HCT116 (cell line): ENCODE measurements around the gene DLK1. TPM values are rescaled to one million over a fixed set of nuclear protein-coding genes. Genes with fewer than 3 reads are reported as not detected.

Experiments used
- ATAC-seq: fragments of 200-7000 bp; cut with Tn5 transposase; 2 replicates; pipeline ENCODE4 v1.9.1; 2020; ENCODE audit warnings: mild to moderate bottlenecking, moderate library complexity
- BruUV-seq: library from RNA; stranded (reverse); fragments of 400-500 nt; replicated peaks from 2 replicates; lab custom pipeline; 2021; lab: Mats Ljungman, UMichigan
- CTCF ChIA-PET: fragments of 300-600 bp; sonication (Branson Sonifier 250); formaldehyde crosslinking; loops from one replicate; lab custom pipeline; 2021; ENCODE audit warnings: antibody characterized with exemption; lab: Charles Lee
- POLR2A ChIA-PET: fragments of 300-600, 350-600 bp; sonication (Branson Sonifier 250); formaldehyde crosslinking; loops from one replicate; lab custom pipeline; 2021; ENCODE audit warnings: antibody characterized with exemption; lab: Charles Lee
- RAD21 ChIA-PET, 2 experiments: fragments of 300-600 bp; sonication (Branson Sonifier 250); formaldehyde crosslinking; loops; one replicate each; lab custom pipeline; 2023; ENCODE audit warnings: low total read pairs in 2 of 2; ENCODE audit not compliant: uncharacterized antibody in 2 of 2, unreplicated experiment in 2 of 2, low non-redundant PET in 1 of 2; lab: Charles Lee
- DNase-seq: peaks from one replicate; pipeline ENCODE4 v3.0.0-alpha.2; 2010; ENCODE audit warnings: low read depth, low spot score
- H2AFZ ChIP-seq: fragments of 200-600 bp; shearing (Covaris generic), sonication (generic); 2 replicates; pipeline ENCODE4 v1.6.1; 2017; ENCODE audit warnings: low read depth, mixed run types, mixed read lengths, antibody characterized with exemption, low read length; ENCODE audit not compliant: poor library complexity, severe bottlenecking
- H3K27ac ChIP-seq: 2 replicates; pipeline ENCODE4 v1.5.1; 2012; ENCODE audit warnings: low read depth, low read length
- H3K27me3 ChIP-seq: fragments of 200-600 bp; sonication (generic); 2 replicates; pipeline ENCODE4 v1.6.1; 2016; ENCODE audit warnings: mixed run types, low read length, mixed read lengths; ENCODE audit not compliant: insufficient read depth
- H3K36me3 ChIP-seq, 2 experiments: fragments of 200-500 bp in 1 of 2; fragments of 200-600 bp in 1 of 2; sonication (Bioruptor generic) in 1 of 2; sonication (generic) in 1 of 2; 2 replicates each; pipeline versions ENCODE4 v1.5.1 to v1.6.1; 2014 to 2016; ENCODE audit warnings: low read length in 2 of 2, inconsistent platforms in 1 of 2, mixed read lengths in 1 of 2, mixed run types in 1 of 2; ENCODE audit not compliant: insufficient read depth in 2 of 2, control insufficient read depth in 1 of 2
- H3K4me1 ChIP-seq, 2 experiments: fragments of 200-600 bp in 1 of 2; sonication (generic) in 1 of 2; 2 replicates each; pipeline versions ENCODE4 v1.5.1 to v1.6.1; 2012 to 2017; ENCODE audit warnings: low read length in 2 of 2, inconsistent platforms in 1 of 2, mild to moderate bottlenecking in 1 of 2, mixed read lengths in 1 of 2, mixed run types in 1 of 2, moderate library complexity in 1 of 2; ENCODE audit not compliant: insufficient read depth in 2 of 2, control insufficient read depth in 1 of 2
- H3K4me2 ChIP-seq: fragments of 200-600 bp; sonication (generic); 2 replicates; pipeline ENCODE4 v1.6.1; 2017; ENCODE audit warnings: mixed run types, low read length, mixed read lengths
- H3K4me3 ChIP-seq, 2 experiments: fragments of 200-600 bp in 1 of 2; sonication (generic) in 1 of 2; replicated peaks in 1 of 2; 2 replicates each; pipeline ENCODE4 v1.5.1; 2011 to 2016; ENCODE audit warnings: low read length in 2 of 2, control low read depth in 1 of 2, low read depth in 1 of 2, mild to moderate bottlenecking in 1 of 2, mixed read lengths in 1 of 2, mixed run types in 1 of 2
- H3K79me2 ChIP-seq: fragments of 200-600 bp; sonication (generic); 2 replicates; pipeline ENCODE4 v1.6.1; 2017; ENCODE audit warnings: mild to moderate bottlenecking, mixed run types, low read length, moderate library complexity, mixed read lengths; ENCODE audit not compliant: insufficient read depth
- H3K9ac ChIP-seq: fragments of 200-600 bp; sonication (generic); 2 replicates; pipeline ENCODE4 v1.6.1; 2016; ENCODE audit warnings: low read length, mixed read lengths
- H3K9me2 ChIP-seq: fragments of 200-600 bp; sonication (generic), shearing (Covaris generic); 2 replicates; pipeline ENCODE4 v1.6.1; 2017; ENCODE audit warnings: mixed run types, mild to moderate bottlenecking, moderate library complexity; ENCODE audit not compliant: insufficient read depth
- H3K9me3 ChIP-seq, 2 experiments: fragments of 200-500 bp in 1 of 2; fragments of 200-600 bp in 1 of 2; sonication (Bioruptor generic) in 1 of 2; sonication (generic) in 1 of 2; 2 replicates each; pipeline ENCODE4 v1.6.1; 2014 to 2017; ENCODE audit warnings: low read length in 2 of 2, mixed read lengths in 2 of 2, inconsistent platforms in 1 of 2, low read depth in 1 of 2, mild to moderate bottlenecking in 1 of 2, mixed run types in 1 of 2, moderate library complexity in 1 of 2; ENCODE audit not compliant: control insufficient read depth in 1 of 2, insufficient read depth in 1 of 2
- H4K20me1 ChIP-seq: fragments of 200-600 bp; sonication (generic), shearing (Covaris generic); 2 replicates; pipeline ENCODE4 v1.6.1; 2017; ENCODE audit warnings: mixed run types, mild to moderate bottlenecking, moderate library complexity; ENCODE audit not compliant: insufficient read depth
- CBX3 ChIP-seq: IDR thresholded peaks from 2 replicates; pipeline ENCODE4 v1.6.1; 2012; ENCODE audit warnings: low read depth
- CTCF ChIP-seq, 3 experiments: fragments of 200-600 bp in 1 of 3; sonication (generic) in 1 of 3; IDR thresholded peaks in 2 of 3; conservative IDR thresholded peaks in 1 of 3; 2 replicates each; pipeline ENCODE4 v1.5.1; 2012 to 2017; ENCODE audit warnings: low read depth in 2 of 3, low read length in 2 of 3, antibody characterized with exemption in 1 of 3, borderline replicate concordance in 1 of 3, control low read depth in 1 of 3, mild to moderate bottlenecking in 1 of 3, mixed read lengths in 1 of 3, mixed run types in 1 of 3, moderate library complexity in 1 of 3; ENCODE audit not compliant: insufficient read depth in 1 of 3
- EGR1 ChIP-seq: IDR thresholded peaks from 2 replicates; pipeline ENCODE4 v1.6.1; 2012; ENCODE audit warnings: low read depth
- ELF1 ChIP-seq: IDR thresholded peaks from 2 replicates; pipeline ENCODE4 v1.6.1; 2012; ENCODE audit warnings: low read depth, borderline replicate concordance
- EZH2 ChIP-seq: fragments of 200-600 bp; sonication (generic); IDR thresholded peaks from 2 replicates; pipeline ENCODE4 v1.6.1; 2017; ENCODE audit warnings: antibody characterized with exemption, mixed run types
- FOSL1 ChIP-seq: IDR thresholded peaks from 2 replicates; pipeline ENCODE4 v1.6.1; 2012; ENCODE audit warnings: low read depth
- JUND ChIP-seq: IDR thresholded peaks from 2 replicates; pipeline ENCODE4 v1.6.1; 2012
- MAX ChIP-seq: IDR thresholded peaks from 2 replicates; pipeline ENCODE4 v1.6.1; 2012
- POLR2AphosphoS5 ChIP-seq: IDR thresholded peaks from 2 replicates; pipeline ENCODE4 v1.6.1; 2011; ENCODE audit warnings: mild to moderate bottlenecking, low read depth, low read length, moderate library complexity
- RAD21 ChIP-seq: IDR thresholded peaks from 2 replicates; pipeline ENCODE4 v1.6.1; 2012; ENCODE audit warnings: low read depth, mild to moderate bottlenecking
- SIN3A ChIP-seq: IDR thresholded peaks from 2 replicates; pipeline ENCODE4 v1.6.1; 2012; ENCODE audit warnings: low read depth
- SP1 ChIP-seq: IDR thresholded peaks from 2 replicates; pipeline ENCODE4 v1.6.1; 2012; ENCODE audit warnings: low read depth
- SRF ChIP-seq: IDR thresholded peaks from 2 replicates; pipeline ENCODE4 v1.6.1; 2012; ENCODE audit warnings: low read depth
- TCF7L2 ChIP-seq: IDR thresholded peaks from 2 replicates; pipeline ENCODE4 v1.7.0; 2011; ENCODE audit warnings: borderline replicate concordance, inconsistent platforms; ENCODE audit not compliant: insufficient read depth, insufficient read length; ENCODE audit errors: extremely low read depth
- ZBTB33 ChIP-seq: IDR thresholded peaks from 2 replicates; pipeline ENCODE4 v1.6.1; 2011; ENCODE audit warnings: mild to moderate bottlenecking, low read length, moderate library complexity; ENCODE audit not compliant: insufficient replicate concordance; ENCODE audit errors: extremely low read depth
- ZFX ChIP-seq: fragments of 450-650 bp; IDR thresholded peaks from 2 replicates; pipeline ENCODE4 v1.6.1; 2017
- ZNF274 ChIP-seq: fragments of 200-500 bp; sonication (Bioruptor generic); IDR thresholded peaks from 2 replicates; pipeline ENCODE4 v1.6.1; 2014; ENCODE audit warnings: mild to moderate bottlenecking, low read depth, low read length, inconsistent platforms
- intact Hi-C: fragments of 100-400 bp; cut with micrococcal nuclease; formaldehyde crosslinking; loops from 2 replicates; pipeline ENCODE4 v1.10.0; 2022
- total RNA-seq: library from RNA; stranded (reverse); gene quantifications from one replicate; pipeline ENCODE4 v1.2.1, GENCODE V29; 2021; ENCODE audit not compliant: unreplicated experiment

The DLK1 gene
- total RNA-seq, 1 experiment from 2014 or later = 1.5 TPM

- Histone ChIP-seq H3K9ac (no peak overlapping the region), H3K9me3 (no peaks in the 10 kb centered on the region), H3K79me2 (peaks cover 17% of the 10 kb centered on the region; the same call in 1 of the 2 replicates), H3K4me3 (no peak overlapping the region), H3K27me3 (no peaks in the 10 kb centered on the region), H3K4me2 (no peak overlapping the region), H3K27ac (no peak overlapping the region), H3K36me3 (0 out of 4 replicates have a peak, but pooled peaks cover 0 to 2% of the 10 kb centered on the region in 2 experiments), H2AFZ (no peak overlapping the region), H3K4me1 (peaks cover 38 to 53% of the 10 kb centered on the region in 2 experiments), H4K20me1 (no peaks in the 10 kb centered on the region), H3K9me2 (no peaks in the 10 kb centered on the region)
- no peak for ATAC-seq
- RAD21 ChIA-PET = no interaction called here
- TF ChIP-seq CBX3 (no peak), EGR1 (no peak), FOSL1 (no peak), JUND (no peak), TCF7L2 (no peak), ELF1 (no peak), SRF (no peak), RAD21 (no peak), MAX (no peak), ZFX (no peak)
- POLR2A ChIA-PET = no interaction called here
- CTCF ChIA-PET = no interaction called here
- no peak for DNase-seq
- intact Hi-C loops = no loop called here
- BruUV-seq = no TSS peak
Measured at GRCh38 chr14:100696008-100696407, 30.7 kb upstream of the DLK1 start.

DNA sequence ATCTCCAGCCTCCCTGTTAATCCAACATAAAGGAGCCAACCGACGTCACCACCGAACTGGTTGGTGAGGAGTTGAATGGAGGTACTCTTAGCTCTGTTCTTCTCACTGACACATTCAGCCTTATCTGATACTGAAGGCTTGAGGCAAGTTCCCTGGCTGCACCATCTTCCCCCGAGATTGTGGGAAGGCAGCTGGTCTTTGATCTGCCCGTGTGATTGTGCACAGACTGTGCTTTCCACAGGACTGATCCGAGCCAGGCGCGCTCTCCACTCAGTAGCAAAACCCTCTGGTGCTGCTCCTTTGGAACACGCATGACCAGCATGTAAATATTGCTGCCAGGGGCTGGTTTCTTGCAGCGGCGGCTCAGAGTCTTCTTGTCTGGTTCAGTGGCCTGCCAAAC is 30.1 kb upstream of the DLK1 start:
- intact Hi-C loops = no loop called here
- no peaks in the 10 kb centered on the region for H3K36me3 ChIP-seq
- BruUV-seq = no TSS peak
- ChIA-PET POLR2A (no interaction called here), RAD21 (no interaction called here), CTCF (no interaction called here)
- no peaks in the 10 kb centered on the region for H3K9me3 ChIP-seq
- H4K20me1 ChIP-seq = no peaks in the 10 kb centered on the region
- H3K9me2 ChIP-seq = no peaks in the 10 kb centered on the region
- ATAC-seq = no peak
- no peaks in the 10 kb centered on the region for H3K27me3 ChIP-seq
- no peak overlapping the region for H3K9ac ChIP-seq
- no peak for DNase-seq
- H3K27ac ChIP-seq = no peak overlapping the region
- H3K79me2 ChIP-seq = peaks cover 11% of the 10 kb centered on the region; the same call in 1 of the 2 replicates
- H3K4me2 ChIP-seq = no peak overlapping the region
- peaks cover 32 to 48% of the 10 kb centered on the region in 2 experiments for H3K4me1 ChIP-seq
- H3K4me3 ChIP-seq = no peak overlapping the region
- H2AFZ ChIP-seq = no peak overlapping the region
- TF ChIP-seq CTCF (IDR thresholded peaks at IDR 0.05 in 2 of 3, conservative IDR thresholded peaks at IDR 0.05 in 1 of 3; ENCODE audit: borderline replicate concordance in 1 of 3, insufficient read depth in 1 of 3, low read depth in 2 of 3, low read length in 2 of 3) = no peak
- no peak for TF ChIP-seq SIN3A
- TF ChIP-seq SP1 = no peak
- TF ChIP-seq JUND = no peak
- TF ChIP-seq MAX = no peak
- no peak for TF ChIP-seq TCF7L2
- TF ChIP-seq ZFX = no peak
- TF ChIP-seq POLR2AphosphoS5 = no peak
- no peak for TF ChIP-seq SRF
- TF ChIP-seq EZH2 = no peak
- TF ChIP-seq ZBTB33 = no peak
- no peak for TF ChIP-seq ELF1
- no peak for TF ChIP-seq EGR1
- TF ChIP-seq ZNF274 = no peak
